Activated T-helper 2 cell treated with anti-CD3 and anti-CD28 coated beads, Interferon-gamma antibody, Interleukin-2, Interleukin-4, amounts not matched to agents 10 μg/mL and 5 μg/mL and 100 μg/mL, durations not matched to agents 14 hours and 24 hours and 36 hours (primary cell): ENCODE results near the gene IFT80. TPM values are rescaled to one million over a fixed set of nuclear protein-coding genes. Genes with fewer than 3 reads are reported as not detected.

Experiments used
- total RNA-seq: library from RNA; stranded (reverse); gene quantifications from 2 replicates; pipeline ENCODE4 v1.2.3, GENCODE V29; 2022

IFT80 gene
- total RNA-seq, 1 donor from 2014 or later, result 19.2 TPM

Other genes with a start within 250 kb of the IFT80 start
- 0.25 and 0.30 TPM in 2 replicates for gene C3orf80, start 173.8 kb downstream of the IFT80 start, total RNA-seq
- gene SMC4, start 425 bp upstream of the IFT80 start, total RNA-seq, result 180 and 194 TPM in 2 replicates
- 35.9 and 37.0 TPM in 2 replicates for gene TRIM59, start 50.6 kb upstream of the IFT80 start, total RNA-seq
- gene KPNA4, start 166.3 kb upstream of the IFT80 start, total RNA-seq, result 69.8 and 71.2 TPM in 2 replicates